ENCODE results near the gene ANKRD11.

The ANKRD11 gene

DNA sequence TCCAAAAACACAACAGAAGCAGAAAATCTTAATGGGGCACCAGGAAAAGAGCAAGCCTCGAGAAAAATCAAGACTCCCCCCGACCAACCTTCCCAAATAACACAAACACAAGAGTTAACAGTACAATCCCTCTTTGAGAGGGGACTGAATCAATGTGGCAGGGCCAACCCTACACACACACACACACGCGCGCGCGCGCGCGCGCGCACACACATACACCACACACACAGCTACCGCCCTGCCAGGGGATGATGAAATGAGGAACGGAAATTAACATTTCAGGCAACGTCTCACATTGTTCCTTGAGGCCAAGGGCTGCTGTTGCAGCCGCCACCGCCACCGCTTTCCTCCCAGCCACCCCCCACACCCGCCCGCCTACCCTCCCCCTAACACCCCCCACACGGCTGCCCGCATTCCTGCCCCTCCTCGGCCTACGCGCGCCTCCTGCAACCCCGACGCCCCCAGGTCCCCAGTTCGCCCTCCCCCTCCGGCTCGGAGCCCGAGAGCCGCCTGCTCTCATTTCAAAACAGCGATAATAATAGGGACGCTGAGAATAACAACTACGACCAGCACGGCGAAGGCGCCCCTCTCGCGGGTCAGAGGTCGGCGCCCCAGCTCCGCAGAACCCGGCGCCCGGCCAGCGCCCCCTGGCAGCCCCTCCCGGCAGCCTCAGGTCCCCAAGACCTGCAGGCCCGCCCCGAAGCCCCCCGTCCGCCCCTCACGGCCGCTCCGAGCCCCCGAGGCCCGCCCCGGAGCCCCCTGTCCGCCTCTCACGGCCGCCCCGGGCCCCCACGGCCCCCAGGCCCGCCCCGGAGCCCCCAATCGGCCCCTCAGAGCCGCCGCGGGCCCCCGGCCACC is 1.1 kb downstream of the ANKRD11 start:
- WGBS, result under 1% methylated on average over 39 of the region's 71 CpGs
- no peak overlapping the region for H3K23ac ChIP-seq (ENCODE audit: low read length in 2 of 2)

GRCh38 chr16:89485701-89486246 is 4.6 kb downstream of the ANKRD11 start:
- no peak overlapping the region for H2BK120ac ChIP-seq (ENCODE audit: low read depth, low read length)
- no peak overlapping the region for H3K4me3 ChIP-seq (ENCODE audit: insufficient read depth in 1 of 2, low read depth in 1 of 2, low read length in 2 of 2)
- peaks cover under 1% of the 10 kb centered on the region for H3K79me1 ChIP-seq (replicated peaks; ENCODE audit: low read length, poor library complexity, severe bottlenecking)
- peak overlapping the region; percentile 3 for H3K9ac ChIP-seq (ENCODE audit: low read length)
- no peak overlapping the region for H2BK12ac ChIP-seq (ENCODE audit: low read length in 2 of 2)
- H2AFZ ChIP-seq (ENCODE audit: low read depth, low read length), result no peak overlapping the region
- H2AK5ac ChIP-seq (ENCODE audit: low read length, severe bottlenecking), result no peak overlapping the region
- no peaks in the 10 kb centered on the region for H3K9me3 ChIP-seq (ENCODE audit: control insufficient read depth, low read length)
- no peak for DNase-seq
- H3K36me3 ChIP-seq (ENCODE audit: control insufficient read depth in 1 of 2, insufficient read depth in 2 of 2, low read depth in 1 of 2, low read length in 2 of 2), result peaks cover 0 to 1% of the 10 kb centered on the region in 2 experiments
- no peak overlapping the region for H4K91ac ChIP-seq (ENCODE audit: low read length)
- 85% methylated on average over 4 of the region's 4 CpGs for WGBS
- no peak overlapping the region for H2BK5ac ChIP-seq (ENCODE audit: low read depth, low read length, poor library complexity, severe bottlenecking)
- no peak overlapping the region for H3K18ac ChIP-seq (ENCODE audit: low read depth in 1 of 2, low read length in 2 of 2)
- H4K8ac ChIP-seq (ENCODE audit: low read length), result no peak overlapping the region
- H3K27me3 ChIP-seq (ENCODE audit: control insufficient read depth in 1 of 2, insufficient read depth in 1 of 2, low read length in 2 of 2), result no peaks in the 10 kb centered on the region
- no peak overlapping the region for H3K27ac ChIP-seq (ENCODE audit: low read length, poor library complexity, severe bottlenecking)
- H3K4me1 ChIP-seq (ENCODE audit: control insufficient read depth, insufficient read depth, low read depth, low read length), result peaks cover 21% of the 10 kb centered on the region
- H2BK15ac ChIP-seq (ENCODE audit: low read depth, poor library complexity, severe bottlenecking), result no peak overlapping the region
- no peak overlapping the region for H3K23ac ChIP-seq (ENCODE audit: low read length in 2 of 2)
- H3K4me2 ChIP-seq (ENCODE audit: low read length, poor library complexity, severe bottlenecking), result no peak overlapping the region
- H3K14ac ChIP-seq (ENCODE audit: low read length in 2 of 2), result no peak overlapping the region
- no peak overlapping the region for H3K4ac ChIP-seq (ENCODE audit: low read depth in 1 of 2, low read length in 2 of 2)

More for the DNA sequence above, 1.1 kb downstream of the ANKRD11 start:
- peak overlapping the region; percentile 68 to 88 for H3K4ac ChIP-seq (ENCODE audit: low read depth in 1 of 2, low read length in 2 of 2)
- peak overlapping the region in 1 of 2 experiments; percentile 94 for H3K14ac ChIP-seq (ENCODE audit: low read length in 2 of 2)
- H3K9ac ChIP-seq (ENCODE audit: low read length), result peak overlapping the region; percentile 85
- H2AK5ac ChIP-seq (ENCODE audit: low read length, severe bottlenecking), result no peak overlapping the region
- H3K4me2 ChIP-seq (ENCODE audit: low read length, poor library complexity, severe bottlenecking), result peak overlapping the region; percentile 77
- peak; percentile 97 for DNase-seq
- no peaks in the 10 kb centered on the region for H3K27me3 ChIP-seq (ENCODE audit: control insufficient read depth in 1 of 2, insufficient read depth in 1 of 2, low read length in 2 of 2)
- no peak overlapping the region for H2BK5ac ChIP-seq (ENCODE audit: low read depth, low read length, poor library complexity, severe bottlenecking)
- H2BK120ac ChIP-seq (ENCODE audit: low read depth, low read length), result peak overlapping the region; percentile 95
- H3K36me3 ChIP-seq (ENCODE audit: control insufficient read depth in 1 of 2, insufficient read depth in 2 of 2, low read depth in 1 of 2, low read length in 2 of 2), result peaks cover 0 to 4% of the 10 kb centered on the region in 2 experiments
- H3K18ac ChIP-seq (ENCODE audit: low read depth in 1 of 2, low read length in 2 of 2), result peak overlapping the region; percentile 49 to 75
- no peaks in the 10 kb centered on the region for H3K9me3 ChIP-seq (ENCODE audit: control insufficient read depth, low read length)
- no peak overlapping the region for H2BK15ac ChIP-seq (ENCODE audit: low read depth, poor library complexity, severe bottlenecking)
- H4K8ac ChIP-seq (ENCODE audit: low read length), result no peak overlapping the region
- H3K4me3 ChIP-seq (ENCODE audit: insufficient read depth in 1 of 2, low read depth in 1 of 2, low read length in 2 of 2), result peak overlapping the region; percentile 77 to 90
- no peak overlapping the region for H2BK12ac ChIP-seq (ENCODE audit: low read length in 2 of 2)
- H3K4me1 ChIP-seq (ENCODE audit: control insufficient read depth, insufficient read depth, low read depth, low read length), result peaks cover 20% of the 10 kb centered on the region
- H2AFZ ChIP-seq (ENCODE audit: low read depth, low read length), result no peak overlapping the region
- peak overlapping the region; percentile 20 for H4K91ac ChIP-seq (ENCODE audit: low read length)
- H3K79me1 ChIP-seq (replicated peaks; ENCODE audit: low read length, poor library complexity, severe bottlenecking), result peaks cover 11% of the 10 kb centered on the region
- peak overlapping the region; percentile 59 for H3K27ac ChIP-seq (ENCODE audit: low read length, poor library complexity, severe bottlenecking)

- no peak overlapping the region for H2BK15ac ChIP-seq (ENCODE audit: low read depth, poor library complexity, severe bottlenecking)
- H3K4me2 ChIP-seq (ENCODE audit: low read length, poor library complexity, severe bottlenecking), result no peak overlapping the region
- H3K4me1 ChIP-seq (ENCODE audit: control insufficient read depth, insufficient read depth, low read depth, low read length), result peaks cover 21% of the 10 kb centered on the region
- H2AFZ ChIP-seq (ENCODE audit: low read depth, low read length), result no peak overlapping the region
- no peak overlapping the region for H3K18ac ChIP-seq (ENCODE audit: low read depth in 1 of 2, low read length in 2 of 2)
- H2BK12ac ChIP-seq (ENCODE audit: low read length in 2 of 2), result no peak overlapping the region
- H4K8ac ChIP-seq (ENCODE audit: low read length), result no peak overlapping the region
- no peak overlapping the region for H3K4ac ChIP-seq (ENCODE audit: low read depth in 1 of 2, low read length in 2 of 2)
- peaks cover 3% of the 10 kb centered on the region for H3K79me1 ChIP-seq (replicated peaks; ENCODE audit: low read length, poor library complexity, severe bottlenecking)
- peaks cover 0 to 3% of the 10 kb centered on the region in 2 experiments for H3K36me3 ChIP-seq (ENCODE audit: control insufficient read depth in 1 of 2, insufficient read depth in 2 of 2, low read depth in 1 of 2, low read length in 2 of 2)
- no peak overlapping the region for H3K14ac ChIP-seq (ENCODE audit: low read length in 2 of 2)
- H3K9me3 ChIP-seq (ENCODE audit: control insufficient read depth, low read length), result no peaks in the 10 kb centered on the region
- WGBS, result 68% methylated on average over 11 of the region's 11 CpGs
- no peak overlapping the region for H4K91ac ChIP-seq (ENCODE audit: low read length)
- H3K4me3 ChIP-seq (ENCODE audit: insufficient read depth in 1 of 2, low read depth in 1 of 2, low read length in 2 of 2), result no peak overlapping the region
- peak; percentile 35 for DNase-seq
- H3K9ac ChIP-seq (ENCODE audit: low read length), result peak overlapping the region; percentile 3
- no peak overlapping the region for H2BK120ac ChIP-seq (ENCODE audit: low read depth, low read length)
- H2AK5ac ChIP-seq (ENCODE audit: low read length, severe bottlenecking), result no peak overlapping the region
- H2BK5ac ChIP-seq (ENCODE audit: low read depth, low read length, poor library complexity, severe bottlenecking), result no peak overlapping the region
- no peak overlapping the region for H3K23ac ChIP-seq (ENCODE audit: low read length in 2 of 2)
- no peaks in the 10 kb centered on the region for H3K27me3 ChIP-seq (ENCODE audit: control insufficient read depth in 1 of 2, insufficient read depth in 1 of 2, low read length in 2 of 2)
- H3K27ac ChIP-seq (ENCODE audit: low read length, poor library complexity, severe bottlenecking), result no peak overlapping the region
Observed at GRCh38 chr16:89484923-89485679, 5.3 kb downstream of the ANKRD11 start.

DNA sequence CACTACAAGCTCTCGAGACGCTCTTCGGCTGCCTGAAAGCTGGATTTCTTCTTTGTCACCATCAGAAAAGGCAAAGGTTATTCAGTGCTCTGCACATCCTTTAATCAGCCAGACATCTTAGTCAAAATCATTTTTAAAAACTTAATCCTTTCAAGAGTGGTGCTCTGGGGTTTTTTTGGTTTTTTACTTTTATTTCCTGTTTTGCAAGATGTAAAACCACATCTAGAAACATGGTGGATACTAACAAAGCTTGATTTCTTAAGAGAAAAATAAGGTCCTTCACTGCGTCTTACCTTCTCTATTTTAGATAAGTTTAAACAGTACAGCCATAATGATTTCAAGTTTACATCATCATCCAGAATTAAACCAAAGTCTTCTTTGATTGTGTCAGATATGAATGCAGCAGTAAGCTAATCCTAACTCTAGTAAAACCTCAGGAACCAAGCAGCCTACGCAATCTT is 6.3 kb downstream of the ANKRD11 start:
- no peak overlapping the region for H2BK5ac ChIP-seq (ENCODE audit: low read depth, low read length, poor library complexity, severe bottlenecking)
- no peak overlapping the region for H2BK15ac ChIP-seq (ENCODE audit: low read depth, poor library complexity, severe bottlenecking)
- H2BK12ac ChIP-seq (ENCODE audit: low read length in 2 of 2), result no peak overlapping the region
- H3K4ac ChIP-seq (ENCODE audit: low read depth in 1 of 2, low read length in 2 of 2), result no peak overlapping the region
- H3K4me1 ChIP-seq (ENCODE audit: control insufficient read depth, insufficient read depth, low read depth, low read length), result peaks cover 24% of the 10 kb centered on the region
- H3K27ac ChIP-seq (ENCODE audit: low read length, poor library complexity, severe bottlenecking), result no peak overlapping the region
- no peak for DNase-seq
- H3K18ac ChIP-seq (ENCODE audit: low read depth in 1 of 2, low read length in 2 of 2), result no peak overlapping the region
- no peak overlapping the region for H2BK120ac ChIP-seq (ENCODE audit: low read depth, low read length)
- H3K79me1 ChIP-seq (replicated peaks; ENCODE audit: low read length, poor library complexity, severe bottlenecking), result peaks cover 3% of the 10 kb centered on the region
- H3K9ac ChIP-seq (ENCODE audit: low read length), result no peak overlapping the region
- H2AFZ ChIP-seq (ENCODE audit: low read depth, low read length), result no peak overlapping the region
- no peak overlapping the region for H2AK5ac ChIP-seq (ENCODE audit: low read length, severe bottlenecking)
- no peaks in the 10 kb centered on the region for H3K9me3 ChIP-seq (ENCODE audit: control insufficient read depth, low read length)
- no peak overlapping the region for H3K14ac ChIP-seq (ENCODE audit: low read length in 2 of 2)
- 97% methylated on average over 5 of the region's 5 CpGs for WGBS
- peaks cover 0 to 3% of the 10 kb centered on the region in 2 experiments for H3K36me3 ChIP-seq (ENCODE audit: control insufficient read depth in 1 of 2, insufficient read depth in 2 of 2, low read depth in 1 of 2, low read length in 2 of 2)
- no peaks in the 10 kb centered on the region for H3K27me3 ChIP-seq (ENCODE audit: control insufficient read depth in 1 of 2, insufficient read depth in 1 of 2, low read length in 2 of 2)
- no peak overlapping the region for H3K4me2 ChIP-seq (ENCODE audit: low read length, poor library complexity, severe bottlenecking)
- H4K8ac ChIP-seq (ENCODE audit: low read length), result no peak overlapping the region
- H4K91ac ChIP-seq (ENCODE audit: low read length), result no peak overlapping the region
- no peak overlapping the region for H3K4me3 ChIP-seq (ENCODE audit: insufficient read depth in 1 of 2, low read depth in 1 of 2, low read length in 2 of 2)
- H3K23ac ChIP-seq (ENCODE audit: low read length in 2 of 2), result no peak overlapping the region

All from mesenchymal stem cell (in vitro differentiated cells and primary cell).